ENCODE measurements around the gene NELL2. TPM values are rescaled to one million over a fixed set of nuclear protein-coding genes. Genes with fewer than 3 reads are reported as not detected.

The NELL2 gene
- total and polyA plus RNA-seq, 2 donors: 4.5 to 8.4 TPM

GRCh38 chr12:44603701-44604100 is 272.4 kb downstream of the NELL2 start:
- H3K9me3 ChIP-seq (ENCODE audit: control insufficient read depth in 2 of 2, insufficient read depth in 1 of 2, low read length in 1 of 2): no peaks in the 10 kb centered on the region
- no peaks in the 10 kb centered on the region for H3K27me3 ChIP-seq (ENCODE audit: control insufficient read depth in 2 of 2, insufficient read depth in 1 of 2, low read length in 1 of 2)
- H3K36me3 ChIP-seq (ENCODE audit: control insufficient read depth in 2 of 2, insufficient read depth in 2 of 2, low read length in 1 of 2): no peaks in the 10 kb centered on the region
- no peak overlapping the region for H3K4me3 ChIP-seq (ENCODE audit: low read length in 2 of 2)
- DNase-seq (ENCODE audit: low read depth in 6 of 9, low spot score in 9 of 9): no peak
- no peak overlapping the region for H3K27ac ChIP-seq (ENCODE audit: low read depth in 1 of 2, low read length in 1 of 2)
- 94% methylated on average over 1 of the region's 1 CpG for WGBS
- H3K4me1 ChIP-seq (ENCODE audit: control insufficient read depth in 2 of 2, insufficient read depth in 2 of 2, low read length in 2 of 2): no peaks in the 10 kb centered on the region

GRCh38 chr12:44592626-44593025 is 283.5 kb downstream of the NELL2 start:
- H3K4me1 ChIP-seq (ENCODE audit: control insufficient read depth in 2 of 2, insufficient read depth in 2 of 2, low read length in 2 of 2): no peaks in the 10 kb centered on the region
- no peaks in the 10 kb centered on the region for H3K36me3 ChIP-seq (ENCODE audit: control insufficient read depth in 2 of 2, insufficient read depth in 2 of 2, low read length in 1 of 2)
- DNase-seq (ENCODE audit: low read depth in 6 of 9, low spot score in 9 of 9): no peak
- H3K27me3 ChIP-seq (ENCODE audit: control insufficient read depth in 2 of 2, insufficient read depth in 1 of 2, low read length in 1 of 2): no peaks in the 10 kb centered on the region
- no peaks in the 10 kb centered on the region for H3K9me3 ChIP-seq (ENCODE audit: control insufficient read depth in 2 of 2, insufficient read depth in 1 of 2, low read length in 1 of 2)
- H3K4me3 ChIP-seq (ENCODE audit: low read length in 2 of 2): no peak overlapping the region
- no peak overlapping the region for H3K27ac ChIP-seq (ENCODE audit: low read depth in 1 of 2, low read length in 1 of 2)

GRCh38 chr12:44589697-44590096 is 286.4 kb downstream of the NELL2 start:
- H3K9me3 ChIP-seq (ENCODE audit: control insufficient read depth in 2 of 2, insufficient read depth in 1 of 2, low read length in 1 of 2): no peaks in the 10 kb centered on the region
- no peak overlapping the region for H3K27ac ChIP-seq (ENCODE audit: low read depth in 1 of 2, low read length in 1 of 2)
- no peak overlapping the region for H3K4me3 ChIP-seq (ENCODE audit: low read length in 2 of 2)
- no peak for DNase-seq (ENCODE audit: low read depth in 6 of 9, low spot score in 9 of 9)
- H3K36me3 ChIP-seq (ENCODE audit: control insufficient read depth in 2 of 2, insufficient read depth in 2 of 2, low read length in 1 of 2): no peaks in the 10 kb centered on the region
- no peaks in the 10 kb centered on the region for H3K4me1 ChIP-seq (ENCODE audit: control insufficient read depth in 2 of 2, insufficient read depth in 2 of 2, low read length in 2 of 2)
- H3K27me3 ChIP-seq (ENCODE audit: control insufficient read depth in 2 of 2, insufficient read depth in 1 of 2, low read length in 1 of 2): no peaks in the 10 kb centered on the region

- Histone ChIP-seq H3K36me3 (ENCODE audit: control insufficient read depth in 2 of 2, insufficient read depth in 2 of 2, low read length in 1 of 2) (no peaks in the 10 kb centered on the region), H3K27ac (ENCODE audit: low read depth in 1 of 2, low read length in 1 of 2) (no peak overlapping the region), H3K4me3 (ENCODE audit: low read length in 2 of 2) (no peak overlapping the region), H3K27me3 (ENCODE audit: control insufficient read depth in 2 of 2, insufficient read depth in 1 of 2, low read length in 1 of 2) (no peaks in the 10 kb centered on the region), H3K9me3 (ENCODE audit: control insufficient read depth in 2 of 2, insufficient read depth in 1 of 2, low read length in 1 of 2) (no peaks in the 10 kb centered on the region), H3K4me1 (ENCODE audit: control insufficient read depth in 2 of 2, insufficient read depth in 2 of 2, low read length in 2 of 2) (no peaks in the 10 kb centered on the region)
- WGBS: 85% methylated on average over 1 of the region's 1 CpG
- no peak for DNase-seq (ENCODE audit: low read depth in 6 of 9, low spot score in 9 of 9)
These were observed 287.5 kb downstream of the NELL2 start for GRCh38 chr12:44588651-44589050.

- no peak for DNase-seq (ENCODE audit: low read depth in 6 of 9, low spot score in 9 of 9)
- 81% methylated on average over 2 of the region's 2 CpGs for WGBS
- Histone ChIP-seq H3K36me3 (ENCODE audit: control insufficient read depth in 2 of 2, insufficient read depth in 2 of 2, low read length in 1 of 2) (no peaks in the 10 kb centered on the region), H3K27me3 (ENCODE audit: control insufficient read depth in 2 of 2, insufficient read depth in 1 of 2, low read length in 1 of 2) (no peaks in the 10 kb centered on the region), H3K27ac (ENCODE audit: low read depth in 1 of 2, low read length in 1 of 2) (no peak overlapping the region), H3K9me3 (ENCODE audit: control insufficient read depth in 2 of 2, insufficient read depth in 1 of 2, low read length in 1 of 2) (no peaks in the 10 kb centered on the region), H3K4me3 (ENCODE audit: low read length in 2 of 2) (no peak overlapping the region), H3K4me1 (ENCODE audit: control insufficient read depth in 2 of 2, insufficient read depth in 2 of 2, low read length in 2 of 2) (no peaks in the 10 kb centered on the region)
These were observed 291.5 kb downstream of the NELL2 start for GRCh38 chr12:44584625-44585024.

GRCh38 chr12:44582521-44582920 is 293.6 kb downstream of the NELL2 start:
- WGBS: 89% methylated on average over 3 of the region's 3 CpGs
- no peak for DNase-seq (ENCODE audit: low read depth in 6 of 9, low spot score in 9 of 9)
- H3K4me1 ChIP-seq (ENCODE audit: control insufficient read depth in 2 of 2, insufficient read depth in 2 of 2, low read length in 2 of 2): no peaks in the 10 kb centered on the region
- no peaks in the 10 kb centered on the region for H3K9me3 ChIP-seq (ENCODE audit: control insufficient read depth in 2 of 2, insufficient read depth in 1 of 2, low read length in 1 of 2)
- H3K36me3 ChIP-seq (ENCODE audit: control insufficient read depth in 2 of 2, insufficient read depth in 2 of 2, low read length in 1 of 2): no peaks in the 10 kb centered on the region
- H3K27me3 ChIP-seq (ENCODE audit: control insufficient read depth in 2 of 2, insufficient read depth in 1 of 2, low read length in 1 of 2): no peaks in the 10 kb centered on the region
- no peak overlapping the region for H3K4me3 ChIP-seq (ENCODE audit: low read length in 2 of 2)
- no peak overlapping the region for H3K27ac ChIP-seq (ENCODE audit: low read depth in 1 of 2, low read length in 1 of 2)

GRCh38 chr12:44581642-44582242 is 294.4 kb downstream of the NELL2 start:
- Histone ChIP-seq H3K9me3 (ENCODE audit: control insufficient read depth in 2 of 2, insufficient read depth in 1 of 2, low read length in 1 of 2) (no peaks in the 10 kb centered on the region), H3K27ac (ENCODE audit: low read depth in 1 of 2, low read length in 1 of 2) (no peak overlapping the region), H3K36me3 (ENCODE audit: control insufficient read depth in 2 of 2, insufficient read depth in 2 of 2, low read length in 1 of 2) (no peaks in the 10 kb centered on the region), H3K27me3 (ENCODE audit: control insufficient read depth in 2 of 2, insufficient read depth in 1 of 2, low read length in 1 of 2) (no peaks in the 10 kb centered on the region), H3K4me3 (ENCODE audit: low read length in 2 of 2) (no peak overlapping the region), H3K4me1 (ENCODE audit: control insufficient read depth in 2 of 2, insufficient read depth in 2 of 2, low read length in 2 of 2) (no peaks in the 10 kb centered on the region)
- no peak for DNase-seq (ENCODE audit: low read depth in 6 of 9, low spot score in 9 of 9)
- WGBS: 5% methylated on average over 1 of the region's 1 CpG

- H3K27ac ChIP-seq (ENCODE audit: low read depth in 1 of 2, low read length in 1 of 2): no peak overlapping the region
- H3K4me3 ChIP-seq (ENCODE audit: low read length in 2 of 2): no peak overlapping the region
- H3K27me3 ChIP-seq (ENCODE audit: control insufficient read depth in 2 of 2, insufficient read depth in 1 of 2, low read length in 1 of 2): no peaks in the 10 kb centered on the region
- H3K36me3 ChIP-seq (ENCODE audit: control insufficient read depth in 2 of 2, insufficient read depth in 2 of 2, low read length in 1 of 2): no peaks in the 10 kb centered on the region
- H3K4me1 ChIP-seq (ENCODE audit: control insufficient read depth in 2 of 2, insufficient read depth in 2 of 2, low read length in 2 of 2): no peaks in the 10 kb centered on the region
- H3K9me3 ChIP-seq (ENCODE audit: control insufficient read depth in 2 of 2, insufficient read depth in 1 of 2, low read length in 1 of 2): no peaks in the 10 kb centered on the region
- DNase-seq (ENCODE audit: low read depth in 6 of 9, low spot score in 9 of 9): no peak
These were observed 301.5 kb downstream of the NELL2 start for GRCh38 chr12:44574586-44574985.

- no peak overlapping the region for H3K4me3 ChIP-seq (ENCODE audit: low read length in 2 of 2)
- H3K27ac ChIP-seq (ENCODE audit: low read depth in 1 of 2, low read length in 1 of 2): no peak overlapping the region
- 92% methylated on average over 3 of the region's 3 CpGs for WGBS
- H3K36me3 ChIP-seq (ENCODE audit: control insufficient read depth in 2 of 2, insufficient read depth in 2 of 2, low read length in 1 of 2): no peaks in the 10 kb centered on the region
- no peaks in the 10 kb centered on the region for H3K27me3 ChIP-seq (ENCODE audit: control insufficient read depth in 2 of 2, insufficient read depth in 1 of 2, low read length in 1 of 2)
- H3K9me3 ChIP-seq (ENCODE audit: control insufficient read depth in 2 of 2, insufficient read depth in 1 of 2, low read length in 1 of 2): no peaks in the 10 kb centered on the region
- no peaks in the 10 kb centered on the region for H3K4me1 ChIP-seq (ENCODE audit: control insufficient read depth in 2 of 2, insufficient read depth in 2 of 2, low read length in 2 of 2)
- no peak for DNase-seq (ENCODE audit: low read depth in 6 of 9, low spot score in 9 of 9)
These were observed 302.4 kb downstream of the NELL2 start for GRCh38 chr12:44573723-44574122.
